ENCODE data around the gene NKX3-2. TPM values are rescaled to one million over a fixed set of nuclear protein-coding genes. Genes with fewer than 3 reads are reported as not detected.

The NKX3-2 gene
- total RNA-seq, 2 donors from 2014 or later = not detected

DNA sequence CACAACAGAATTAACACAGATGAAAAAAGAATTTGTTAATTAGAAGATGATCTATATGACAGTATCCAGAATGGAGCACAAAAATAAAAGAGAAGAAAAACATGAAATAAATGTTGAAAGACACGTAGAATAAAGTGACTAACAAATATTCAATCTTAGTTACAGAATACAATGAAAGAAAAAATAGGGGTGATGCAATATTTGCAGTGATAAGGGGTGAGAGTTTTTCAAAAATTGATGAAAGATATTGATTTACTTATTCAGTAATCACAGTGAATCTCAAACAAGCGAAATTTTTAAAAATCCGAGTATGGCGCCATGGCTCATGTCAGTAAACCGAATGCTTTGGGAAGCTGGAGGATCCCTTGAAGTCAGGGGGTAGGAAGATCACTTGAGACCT is 39.9 kb downstream of the NKX3-2 start:
- Mint-ChIP-seq H3K9me3 (no peaks in the 10 kb centered on the region), H3K27ac (no peak overlapping the region), H3K36me3 (peaks cover 0 to 7% of the 10 kb centered on the region in 2 donors)
- ATAC-seq (no peak), DNase-seq (ENCODE audit: low spot score in 2 of 2) (no peak)

GRCh38 chr4:13498469-13498868 is 45.8 kb downstream of the NKX3-2 start:
- Mint-ChIP-seq H3K9me3 (no peaks in the 10 kb centered on the region), H3K36me3 (no peaks in the 10 kb centered on the region), H3K27ac (peak overlapping the region in 1 of 2 donors; percentile 14)
- ATAC-seq = no peak
- no peak for DNase-seq (ENCODE audit: low spot score in 2 of 2)

DNA sequence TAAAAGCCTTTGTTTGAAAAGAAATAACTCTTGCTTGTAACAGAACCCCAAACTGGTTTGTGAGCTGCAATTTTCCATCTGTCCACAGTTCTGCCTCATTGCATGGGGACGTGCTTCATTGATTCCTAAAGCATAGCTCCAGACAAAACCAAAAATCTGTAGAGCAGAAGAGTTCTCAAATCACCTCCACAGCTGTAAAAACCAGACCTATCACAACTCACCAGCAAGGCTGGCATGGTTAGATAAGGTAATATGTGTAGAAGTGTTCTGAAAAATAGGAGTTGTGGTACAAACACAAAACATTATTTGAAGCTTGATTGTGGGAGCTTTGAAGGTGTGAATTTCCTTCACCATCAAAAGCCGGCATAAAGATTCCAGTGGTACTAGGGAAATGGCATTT is 47.7 kb downstream of the NKX3-2 start:
- Mint-ChIP-seq H3K9me3 (no peaks in the 10 kb centered on the region), H3K36me3 (no peaks in the 10 kb centered on the region), H3K27ac (no peak overlapping the region)
- ATAC-seq = no peak
- DNase-seq (ENCODE audit: low spot score in 2 of 2) = no peak

- no peak overlapping the region for H3K27ac Mint-ChIP-seq
- no peaks in the 10 kb centered on the region for H3K36me3 Mint-ChIP-seq
- no peaks in the 10 kb centered on the region for H3K9me3 Mint-ChIP-seq
- ATAC-seq (no peak), DNase-seq (ENCODE audit: low spot score in 2 of 2) (no peak)
Measured at GRCh38 chr4:13495753-13496152, 48.6 kb downstream of the NKX3-2 start.

GRCh38 chr4:13493793-13494192 is 50.5 kb downstream of the NKX3-2 start:
- Mint-ChIP-seq H3K9me3 (no peaks in the 10 kb centered on the region), H3K36me3 (no peaks in the 10 kb centered on the region), H3K27ac (no peak overlapping the region)
- ATAC-seq = no peak
- no peak for DNase-seq (ENCODE audit: low spot score in 2 of 2)

DNA sequence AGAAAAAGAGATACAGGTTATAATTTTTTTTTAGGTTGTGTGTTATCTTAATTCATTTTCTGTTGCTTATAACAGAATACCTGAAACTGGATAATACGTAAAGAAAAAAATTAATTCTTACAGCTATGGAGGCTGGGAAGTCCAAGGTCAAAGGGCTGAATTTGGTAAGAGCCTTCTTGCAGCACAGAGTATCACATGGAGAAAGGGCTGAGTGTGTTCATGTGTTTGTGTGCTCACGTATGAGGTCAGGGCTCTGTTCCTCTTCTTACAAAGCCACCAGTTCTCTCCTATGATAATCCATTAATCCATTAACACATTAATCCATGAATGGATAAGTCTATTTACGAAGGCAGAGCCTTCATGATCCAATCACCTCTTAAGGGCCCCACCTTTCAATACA is 51.6 kb downstream of the NKX3-2 start:
- ATAC-seq (no peak), DNase-seq (ENCODE audit: low spot score in 2 of 2) (no peak)
- H3K9me3 Mint-ChIP-seq = no peaks in the 10 kb centered on the region
- H3K36me3 Mint-ChIP-seq = no peaks in the 10 kb centered on the region
- no peak overlapping the region for H3K27ac Mint-ChIP-seq

Other genes starting within 250 kb of the NKX3-2 start
- gene RAB28, start 60.2 kb downstream of the NKX3-2 start, total RNA-seq = 10 to 100 TPM; 11.1 to 13.5 TPM
- 10 to 100 TPM; 36.6 to 36.8 TPM for gene BOD1L1, start 83.2 kb upstream of the NKX3-2 start, total RNA-seq